ENCODE data around the gene PPP4R2. TPM values are rescaled to one million over a fixed set of nuclear protein-coding genes. Genes with fewer than 3 reads are reported as not detected.

Gene PPP4R2
- total and polyA plus RNA-seq, 2 donors (not counting 3 experiments of a cell fraction or from before 2014, with no cell fraction given), result 6.5 to 74.4 TPM

DNA sequence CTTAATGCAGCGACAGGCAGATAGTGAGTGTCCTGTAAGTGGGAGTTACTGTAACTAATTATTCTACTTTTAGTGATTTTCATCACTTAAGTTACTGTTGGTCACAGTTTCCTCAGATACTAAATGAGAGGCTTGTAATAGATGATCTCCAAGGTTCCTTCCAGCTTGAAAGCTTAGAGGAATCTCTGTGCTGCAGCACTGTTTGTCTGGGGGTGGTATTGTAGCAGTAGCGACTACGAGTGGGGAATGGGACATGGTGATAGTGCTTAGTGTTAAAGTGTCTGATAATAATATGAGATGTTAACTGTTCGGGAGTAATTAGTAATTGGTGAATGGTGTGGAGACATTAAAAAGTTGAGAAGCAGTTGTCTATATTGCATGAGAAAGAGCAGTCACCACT lies 12.4 kb downstream of the PPP4R2 start:
- Histone ChIP-seq H3K4me3 (replicated peaks in 1 of 3; ENCODE audit: insufficient read depth in 1 of 3, low read depth in 1 of 3, low read length in 3 of 3) (no peak overlapping the region), H2AFZ (ENCODE audit: low read depth, low read length) (no peak overlapping the region), H3K27ac (ENCODE audit: insufficient read depth, low read depth, low read length) (no peak overlapping the region), H3K9me1 (replicated peaks; ENCODE audit: control insufficient read depth, extremely low read depth, insufficient read depth, low read length) (no peaks in the 10 kb centered on the region), H3K27me3 (ENCODE audit: control insufficient read depth in 2 of 2, insufficient read depth in 2 of 2, low read length in 2 of 2) (no peaks in the 10 kb centered on the region), H3K79me2 (ENCODE audit: control insufficient read depth, insufficient read depth, low read length) (peaks cover 100% of the 10 kb centered on the region), H4K20me1 (replicated peaks; ENCODE audit: control insufficient read depth, extremely low read depth, insufficient read depth, low read length) (peaks cover 27% of the 10 kb centered on the region), H3K4me2 (ENCODE audit: insufficient read depth, low read length) (no peak overlapping the region), H3K36me3 (ENCODE audit: control insufficient read depth in 2 of 2, extremely low read depth in 1 of 2, insufficient read depth in 2 of 2, low read length in 2 of 2) (peaks cover 1 to 3% of the 10 kb centered on the region in 2 experiments), H3K9me3 (replicated peaks; ENCODE audit: control insufficient read depth, insufficient read depth, low read length) (no peaks in the 10 kb centered on the region), H3K9ac (replicated peaks; ENCODE audit: extremely low read depth, insufficient read depth, low read length) (no peak overlapping the region), H3K4me1 (ENCODE audit: control insufficient read depth, extremely low read depth, insufficient read depth, low read length) (no peaks in the 10 kb centered on the region)
- TF ChIP-seq, protein P1, sequence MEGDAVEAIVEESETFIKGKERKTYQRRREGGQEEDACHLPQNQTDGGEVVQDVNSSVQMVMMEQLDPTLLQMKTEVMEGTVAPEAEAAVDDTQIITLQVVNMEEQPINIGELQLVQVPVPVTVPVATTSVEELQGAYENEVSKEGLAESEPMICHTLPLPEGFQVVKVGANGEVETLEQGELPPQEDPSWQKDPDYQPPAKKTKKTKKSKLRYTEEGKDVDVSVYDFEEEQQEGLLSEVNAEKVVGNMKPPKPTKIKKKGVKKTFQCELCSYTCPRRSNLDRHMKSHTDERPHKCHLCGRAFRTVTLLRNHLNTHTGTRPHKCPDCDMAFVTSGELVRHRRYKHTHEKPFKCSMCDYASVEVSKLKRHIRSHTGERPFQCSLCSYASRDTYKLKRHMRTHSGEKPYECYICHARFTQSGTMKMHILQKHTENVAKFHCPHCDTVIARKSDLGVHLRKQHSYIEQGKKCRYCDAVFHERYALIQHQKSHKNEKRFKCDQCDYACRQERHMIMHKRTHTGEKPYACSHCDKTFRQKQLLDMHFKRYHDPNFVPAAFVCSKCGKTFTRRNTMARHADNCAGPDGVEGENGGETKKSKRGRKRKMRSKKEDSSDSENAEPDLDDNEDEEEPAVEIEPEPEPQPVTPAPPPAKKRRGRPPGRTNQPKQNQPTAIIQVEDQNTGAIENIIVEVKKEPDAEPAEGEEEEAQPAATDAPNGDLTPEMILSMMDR (IDR thresholded peaks at IDR 0.05; ENCODE audit: extremely low read depth in 1 of 2, insufficient read depth in 1 of 2, low read depth in 1 of 2, low read length in 2 of 2), result no peak
- no peak for TF ChIP-seq JUN (IDR thresholded peaks at IDR 0.05; ENCODE audit: borderline replicate concordance, insufficient read depth, insufficient read length, low read depth)
- TF ChIP-seq POLR2AphosphoS5 (IDR thresholded peaks at IDR 0.05; ENCODE audit: insufficient read depth, low read depth, low read length), result no peak
- TF ChIP-seq, protein P2, sequence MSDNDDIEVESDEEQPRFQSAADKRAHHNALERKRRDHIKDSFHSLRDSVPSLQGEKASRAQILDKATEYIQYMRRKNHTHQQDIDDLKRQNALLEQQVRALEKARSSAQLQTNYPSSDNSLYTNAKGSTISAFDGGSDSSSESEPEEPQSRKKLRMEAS (IDR thresholded peaks at IDR 0.05; ENCODE audit: insufficient read depth, insufficient read length), result no peak
- no peak for TF ChIP-seq GATA2 (IDR thresholded peaks at IDR 0.05; ENCODE audit: insufficient read depth, insufficient read length, low read depth, low read length)
- no peak for TF ChIP-seq EZH2 (IDR thresholded peaks at IDR 0.05; ENCODE audit: borderline replicate concordance, low read depth, low read length, severe bottlenecking)
- TF ChIP-seq MYC (IDR thresholded peaks at IDR 0.05; ENCODE audit: low read depth, low read length), result no peak
- TF ChIP-seq POLR2A (IDR thresholded peaks at IDR 0.05; ENCODE audit: low read depth, low read length), result no peak
- no peak for TF ChIP-seq FOS (IDR thresholded peaks at IDR 0.05; ENCODE audit: borderline replicate concordance, insufficient read depth, low read length)
- no TSS peak for BruUV-seq (replicated peaks)
- CTCF ChIA-PET, result interaction anchor here (0.9 to 1.3 kb wide), 2 partner anchors 12 to 158 kb away, joined by 3 to 4 read pairs; partner anchors contain the start of gene PPP4R2
- DNase-seq (ENCODE audit: low read depth, low spot score) (no peak), FAIRE-seq (no peak)
- POLR2A ChIA-PET, result no interaction called here
- intact Hi-C loops (cut with micrococcal nuclease) (loop anchor here (2.0 kb wide), 1 partner anchor 14 kb away; no protein-coding TSS in a partner anchor), dilution Hi-C loops (cut with MboI; ENCODE audit: extremely low pct_ligation_motif_present, low sequenced_read_pairs) (no loop called here)

Measured in endothelial cell of umbilical vein (primary cell).